Measurements from ENCODE around the gene GABRA5. TPM values are rescaled to one million over a fixed set of nuclear protein-coding genes. Genes with fewer than 3 reads are reported as not detected.
"Not testable (repeated sequence)": the region's sequence is repeated elsewhere in the genome, so short reads cannot be mapped to it uniquely, and the experiment has no call there.

GABRA5 gene
- total RNA-seq, 1 donor from 2014 or later: 0.10 TPM

- Mint-ChIP-seq H3K27me3 (peaks cover 4% of the 10 kb centered on the region), H3K27ac (no peak overlapping the region), H3K36me3 (ENCODE audit: insufficient read depth) (no peaks in the 10 kb centered on the region), H3K4me3 (ENCODE audit: low read depth) (no peak overlapping the region), H3K9me3 (ENCODE audit: low read depth) (peaks cover 5% of the 10 kb centered on the region), H3K4me1 (ENCODE audit: low read depth) (no peaks in the 10 kb centered on the region)
- DNase-seq (ENCODE audit: low spot score, unreplicated experiment): no peak
- TF ChIP-seq CTCF (IDR thresholded peaks at IDR 0.05; ENCODE audit: unreplicated experiment): no peak
Observed at GRCh38 chr15:26893351-26894065, 26.6 kb downstream of the GABRA5 start.

GRCh38 chr15:26894181-26894580 lies 27.3 kb downstream of the GABRA5 start:
- no peak for DNase-seq (ENCODE audit: low spot score, unreplicated experiment)
- Mint-ChIP-seq H3K27ac (no peak overlapping the region), H3K27me3 (peaks cover 4% of the 10 kb centered on the region), H3K36me3 (ENCODE audit: insufficient read depth) (no peaks in the 10 kb centered on the region), H3K4me1 (ENCODE audit: low read depth) (no peaks in the 10 kb centered on the region), H3K9me3 (ENCODE audit: low read depth) (peaks cover 6% of the 10 kb centered on the region), H3K4me3 (ENCODE audit: low read depth) (no peak overlapping the region)
- no peak for TF ChIP-seq CTCF (IDR thresholded peaks at IDR 0.05; ENCODE audit: unreplicated experiment)

GRCh38 chr15:26895346-26895745 lies 28.5 kb downstream of the GABRA5 start:
- H3K27me3 Mint-ChIP-seq; DNase-seq (ENCODE audit: low spot score, unreplicated experiment); H3K36me3 Mint-ChIP-seq (ENCODE audit: insufficient read depth); H3K27ac Mint-ChIP-seq; H3K9me3 Mint-ChIP-seq (ENCODE audit: low read depth); H3K4me3 Mint-ChIP-seq (ENCODE audit: low read depth); H3K4me1 Mint-ChIP-seq (ENCODE audit: low read depth): not testable (repeated sequence)

GRCh38 chr15:26899658-26900057 lies 32.8 kb downstream of the GABRA5 start:
- Mint-ChIP-seq H3K4me3 (ENCODE audit: low read depth) (no peak overlapping the region), H3K4me1 (ENCODE audit: low read depth) (no peaks in the 10 kb centered on the region), H3K36me3 (ENCODE audit: insufficient read depth) (no peaks in the 10 kb centered on the region), H3K27ac (no peak overlapping the region), H3K27me3 (no peaks in the 10 kb centered on the region), H3K9me3 (ENCODE audit: low read depth) (peaks cover 23% of the 10 kb centered on the region)
- no peak for DNase-seq (ENCODE audit: low spot score, unreplicated experiment)
- no peak for TF ChIP-seq CTCF (IDR thresholded peaks at IDR 0.05; ENCODE audit: unreplicated experiment)

GRCh38 chr15:26901041-26901440 lies 34.2 kb downstream of the GABRA5 start:
- peaks cover 2% of the 10 kb centered on the region for H3K36me3 Mint-ChIP-seq (ENCODE audit: insufficient read depth)
- H3K4me1 Mint-ChIP-seq (ENCODE audit: low read depth): no peaks in the 10 kb centered on the region
- no peak for TF ChIP-seq CTCF (IDR thresholded peaks at IDR 0.05; ENCODE audit: unreplicated experiment)

GRCh38 chr15:26910715-26911114 lies 43.9 kb downstream of the GABRA5 start:
- TF ChIP-seq CTCF (IDR thresholded peaks at IDR 0.05; ENCODE audit: unreplicated experiment): no peak
- H3K9me3 Mint-ChIP-seq (ENCODE audit: low read depth): peaks cover 7% of the 10 kb centered on the region
- H3K27me3 Mint-ChIP-seq: no peaks in the 10 kb centered on the region
- no peak for DNase-seq (ENCODE audit: low spot score, unreplicated experiment)
- H3K4me3 Mint-ChIP-seq (ENCODE audit: low read depth): no peak overlapping the region
- no peaks in the 10 kb centered on the region for H3K4me1 Mint-ChIP-seq (ENCODE audit: low read depth)
- H3K27ac Mint-ChIP-seq: no peak overlapping the region
- H3K36me3 Mint-ChIP-seq (ENCODE audit: insufficient read depth): no peaks in the 10 kb centered on the region

More at GRCh38 chr15:26901041-26901440, 34.2 kb downstream of the GABRA5 start:
- H3K4me3 Mint-ChIP-seq (ENCODE audit: low read depth): no peak overlapping the region
- H3K9me3 Mint-ChIP-seq (ENCODE audit: low read depth): peaks cover 34% of the 10 kb centered on the region
- H3K27me3 Mint-ChIP-seq: no peaks in the 10 kb centered on the region
- DNase-seq (ENCODE audit: low spot score, unreplicated experiment): no peak
- no peak overlapping the region for H3K27ac Mint-ChIP-seq
